ENCODE measurements around the gene GRID1.

GRID1 gene

DNA sequence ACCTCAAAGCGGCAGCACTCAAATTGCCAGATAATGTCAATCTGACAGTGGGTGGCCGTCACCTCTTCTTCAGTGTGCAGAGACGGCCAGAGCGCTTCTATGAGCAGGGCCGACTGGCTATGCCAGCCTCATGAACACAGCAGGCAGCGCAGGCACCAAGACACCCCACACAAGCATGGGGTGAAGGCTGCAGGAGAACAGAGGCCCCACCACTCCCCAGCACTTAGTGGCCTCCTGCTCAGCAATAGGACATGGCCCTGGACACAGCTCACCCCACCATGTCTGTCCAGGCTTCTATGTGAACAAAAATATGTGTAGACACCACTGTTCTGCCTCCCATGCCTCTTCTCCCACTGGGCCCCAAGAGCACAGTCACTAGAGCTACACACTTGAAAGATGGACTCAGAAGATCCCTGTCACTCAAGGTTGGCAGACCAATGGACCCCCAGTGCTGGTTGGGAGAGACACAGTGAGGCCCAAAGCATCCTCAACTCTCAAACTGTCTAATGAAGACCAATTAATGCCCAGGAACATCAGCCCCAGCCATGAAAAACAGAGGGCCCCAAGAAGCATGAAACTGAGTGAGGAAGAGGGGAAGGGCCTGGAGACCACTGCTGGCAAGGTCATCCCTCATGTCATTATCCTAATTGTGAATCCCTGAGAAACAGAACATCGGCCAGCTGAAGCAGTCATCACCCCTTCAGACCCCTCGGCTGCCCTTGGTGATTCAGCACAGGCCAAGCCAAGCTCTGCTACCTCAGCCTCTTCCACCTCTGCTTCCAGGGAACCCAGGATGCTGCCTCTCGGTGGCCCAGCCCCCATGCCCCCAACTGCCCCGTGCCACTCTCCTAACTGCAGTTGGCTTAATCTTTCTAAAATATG lies 77.7 kb downstream of the GRID1 start:
- DNase-seq, result no peak

DNA sequence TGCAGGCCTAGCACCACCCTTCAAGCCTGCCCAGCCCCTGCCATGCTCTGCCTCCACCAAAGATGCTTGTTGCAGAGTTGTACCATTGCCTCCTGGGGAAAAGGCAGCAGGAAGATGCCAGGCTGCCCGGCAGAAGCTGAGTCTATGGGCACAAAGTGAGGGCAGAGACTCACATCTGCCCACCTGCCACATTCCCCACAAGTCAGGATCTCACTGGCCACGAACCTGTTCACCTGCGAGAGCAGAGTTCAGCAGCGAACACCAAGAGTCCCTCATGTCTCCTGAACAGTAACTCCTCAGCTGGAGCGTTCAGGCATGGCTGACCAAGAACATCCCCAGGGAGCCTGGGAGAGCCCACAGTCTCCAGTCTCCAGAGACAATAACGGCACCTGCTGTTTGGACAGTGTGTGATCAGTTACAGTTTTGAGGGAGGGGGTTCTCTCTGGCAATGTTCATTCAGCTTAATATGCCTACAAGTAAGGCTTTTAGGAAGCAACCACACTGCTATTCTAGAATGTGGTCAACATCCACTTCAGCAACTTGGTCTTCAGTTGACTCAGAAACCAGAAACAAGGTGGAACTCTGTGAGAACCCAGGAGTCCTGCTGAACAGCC lies 78.5 kb downstream of the GRID1 start:
- DNase-seq, result no peak

DNA sequence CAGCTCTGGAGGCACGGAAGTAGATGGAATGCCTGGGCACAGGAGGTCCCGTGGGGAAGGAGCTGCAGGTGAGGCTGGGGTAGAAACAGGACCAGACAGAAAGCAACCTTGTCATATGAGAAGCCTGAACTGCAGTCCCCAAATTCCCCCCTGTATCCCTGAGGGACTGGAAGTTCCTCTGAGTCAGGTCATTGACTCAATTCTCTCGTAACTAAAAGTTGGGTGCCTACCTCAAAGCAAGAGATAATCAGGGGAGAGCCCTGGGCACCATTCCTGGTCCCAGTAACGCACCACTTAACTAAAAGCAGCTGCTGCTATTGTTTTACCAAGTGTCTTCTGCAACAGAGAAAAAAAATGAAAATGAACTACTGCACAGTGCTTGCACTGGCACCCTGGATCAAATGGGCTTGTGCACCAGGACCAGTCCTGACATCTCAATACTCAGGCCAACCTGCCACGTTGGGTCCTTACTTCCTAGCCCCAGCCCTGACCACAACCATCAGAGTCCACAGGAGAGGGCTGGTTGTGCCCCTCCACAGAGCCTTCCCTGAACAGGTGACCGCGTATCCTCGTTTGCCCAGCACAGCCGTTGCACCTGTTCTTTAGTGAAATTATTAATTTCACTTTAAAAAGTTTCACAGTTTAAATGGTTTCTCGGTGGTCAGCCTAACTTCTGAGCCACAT lies 79.3 kb downstream of the GRID1 start:
- no peak for DNase-seq

DNA sequence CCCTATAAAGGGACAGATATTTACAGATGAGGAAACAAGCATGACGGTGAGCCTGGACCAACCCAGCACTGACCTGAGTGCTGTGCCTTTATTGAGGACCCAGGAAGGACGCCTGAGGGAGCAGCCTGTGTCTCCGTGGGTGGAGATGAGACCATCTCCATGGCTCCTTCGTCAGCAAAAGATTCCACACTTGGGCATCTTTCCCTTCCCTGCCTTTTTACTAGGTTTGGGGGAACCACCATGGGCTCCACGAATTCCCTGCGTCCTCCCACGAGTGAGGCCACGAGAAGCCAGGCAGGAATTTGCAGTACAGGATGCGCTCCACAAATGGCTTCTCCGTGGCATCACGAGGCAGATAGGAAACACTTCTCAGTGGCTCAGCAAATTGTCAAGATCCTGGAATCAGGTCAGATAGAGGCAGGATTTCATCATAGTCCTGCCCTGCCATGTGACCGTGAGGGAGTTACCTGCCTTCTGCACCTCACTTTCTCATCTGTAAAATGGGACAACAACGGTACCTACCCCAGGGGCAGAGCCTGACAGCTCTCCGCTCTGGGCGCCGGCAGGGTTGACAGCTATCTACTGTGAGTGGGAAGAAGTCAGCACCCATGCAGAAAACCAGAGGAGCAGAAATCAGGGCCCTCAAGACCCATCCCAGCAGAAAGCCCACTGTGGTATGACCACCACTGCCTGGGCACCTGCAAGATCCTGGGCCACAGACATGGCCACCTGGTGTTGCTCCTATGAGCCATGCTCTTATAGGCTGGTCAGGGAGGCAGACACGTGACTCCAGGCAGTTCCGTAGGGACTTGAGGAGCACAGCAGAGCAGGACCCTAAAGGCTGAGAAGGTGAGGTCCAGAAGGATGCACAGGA lies 80.1 kb downstream of the GRID1 start:
- no peak for DNase-seq

DNA sequence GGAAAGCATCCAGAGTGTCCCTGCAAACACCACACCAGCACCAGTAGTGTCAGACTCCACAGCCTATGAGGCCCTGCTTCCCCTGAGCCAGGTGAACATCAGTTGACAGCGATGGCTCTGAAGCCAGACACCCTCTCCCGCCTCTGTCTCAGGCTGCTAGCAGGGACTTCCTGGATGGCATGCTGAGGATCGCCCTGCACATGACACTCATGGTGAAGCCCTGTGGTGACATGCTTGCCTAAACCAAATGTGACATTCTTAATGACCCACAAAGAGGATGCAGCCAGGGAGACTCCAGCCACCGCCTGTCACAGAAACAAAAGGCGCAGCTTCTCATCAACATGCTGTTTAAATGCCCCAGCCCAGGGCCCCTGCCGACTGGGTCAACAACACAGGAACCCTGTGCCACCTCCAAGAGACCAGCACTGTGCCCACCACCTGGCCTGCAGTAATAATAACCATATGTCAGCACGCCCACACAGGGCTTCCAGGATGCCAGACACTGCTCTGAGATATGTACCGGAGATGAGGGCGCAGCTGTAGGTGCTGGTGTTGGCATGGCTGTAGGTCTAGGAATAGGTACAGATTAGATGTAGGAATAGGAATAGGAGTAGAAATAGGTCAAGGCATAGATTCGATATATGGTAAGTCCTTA lies 81.3 kb downstream of the GRID1 start:
- DNase-seq, result no peak

DNA sequence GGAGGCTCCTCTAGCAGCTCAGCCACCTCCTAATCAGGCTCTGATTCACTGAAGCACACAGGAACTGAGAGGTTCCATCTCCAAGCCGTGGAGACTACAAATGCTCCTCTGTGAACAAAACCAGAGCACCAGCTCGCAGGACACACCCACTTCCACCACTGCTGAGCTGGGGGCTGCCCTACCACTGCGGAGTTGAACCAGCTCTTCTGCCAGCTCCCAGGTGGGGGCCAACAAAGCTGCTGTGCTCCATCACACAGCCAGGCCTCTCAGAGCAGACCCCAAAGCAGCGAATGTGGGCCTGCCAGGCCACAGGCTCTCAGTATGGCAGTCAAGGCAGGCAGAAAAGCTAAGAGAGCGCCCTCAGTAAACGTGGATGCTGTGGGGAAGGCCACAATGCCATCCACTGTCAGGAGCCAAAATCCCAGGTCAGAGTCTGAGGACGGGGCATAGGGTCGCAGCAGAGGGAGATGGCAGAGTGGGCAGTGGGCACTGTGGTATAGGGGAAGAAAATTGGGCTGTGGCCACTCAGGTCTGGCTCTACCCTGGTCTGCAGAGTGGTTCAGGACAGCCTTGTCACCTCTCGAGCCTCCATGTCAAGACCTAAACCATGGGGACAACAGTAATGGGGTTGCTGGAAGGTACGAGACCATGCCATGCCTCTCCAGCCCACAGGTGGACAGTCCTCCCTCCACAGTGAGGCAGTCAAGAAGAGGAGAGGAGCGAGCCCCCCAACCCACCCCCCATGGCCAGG lies 82.1 kb downstream of the GRID1 start:
- no peak for DNase-seq

DNA sequence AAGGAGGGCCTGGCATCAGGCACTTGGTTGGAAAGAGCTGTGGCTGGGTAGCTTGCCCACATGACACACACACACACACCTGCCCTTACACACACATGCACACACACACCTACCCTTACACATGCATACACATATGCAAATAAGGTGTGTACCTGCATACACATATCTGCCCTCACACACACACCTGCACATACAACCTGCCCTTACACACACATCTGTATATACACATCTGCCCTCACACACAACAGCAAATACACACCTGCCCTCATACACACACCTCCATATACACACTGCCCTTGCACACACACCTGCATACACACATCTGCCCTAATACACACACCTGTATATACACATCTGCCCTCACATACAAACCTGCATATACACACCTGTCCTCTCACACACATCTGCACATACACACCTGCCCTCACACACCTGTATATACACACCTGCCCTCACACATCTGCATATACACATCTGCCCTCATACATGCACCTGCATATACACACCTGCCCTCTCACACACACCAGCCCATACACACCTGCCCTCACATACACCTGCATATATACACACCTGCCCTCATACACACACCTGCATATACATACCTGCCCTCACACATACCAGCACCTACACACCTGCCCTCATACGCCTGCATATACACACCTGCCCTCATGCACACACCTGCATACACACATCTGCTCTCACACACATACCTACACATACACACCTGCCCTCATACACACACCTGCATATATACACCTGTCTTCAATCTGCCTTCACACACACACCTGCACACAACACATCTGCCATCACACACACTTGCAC lies 82.9 kb downstream of the GRID1 start:
- no peak for DNase-seq

DNA sequence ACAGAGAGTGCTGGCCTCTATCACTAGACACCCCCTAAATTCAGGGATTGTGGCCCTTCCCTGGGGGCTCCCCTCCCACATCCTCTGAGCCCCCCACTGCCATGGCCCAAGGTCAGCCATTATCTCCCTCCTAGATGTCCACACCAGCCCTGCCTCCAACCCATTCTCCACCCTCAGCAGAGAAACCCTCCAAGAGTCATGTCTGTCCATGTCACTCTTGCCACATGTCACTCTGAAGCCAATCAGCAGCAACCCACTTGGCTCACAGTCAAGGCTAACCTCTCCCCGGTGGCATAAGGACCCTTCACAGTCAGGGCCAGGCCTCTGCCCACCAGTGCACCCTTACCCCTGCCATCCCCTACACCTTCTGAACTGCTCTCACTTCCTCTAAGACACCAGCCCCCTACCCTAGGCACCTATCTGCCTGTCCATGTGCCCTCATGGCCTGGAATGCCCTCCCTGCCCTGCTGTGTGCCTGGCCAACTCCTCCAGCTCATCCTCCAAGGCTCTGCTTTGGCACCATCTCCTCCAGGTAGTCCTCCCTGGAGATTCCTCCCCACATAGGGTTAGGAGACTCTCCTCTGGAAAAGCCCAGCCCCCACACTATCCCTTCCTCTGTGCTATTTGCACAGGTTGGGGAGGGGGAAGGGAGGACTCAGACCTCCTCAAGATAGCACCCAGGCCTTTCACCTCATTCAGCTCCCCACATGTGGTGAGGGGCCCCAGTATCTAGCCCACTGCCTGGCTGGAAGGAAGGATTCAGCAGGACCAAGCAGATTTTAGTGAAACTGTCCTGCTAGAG lies 83.7 kb downstream of the GRID1 start:
- DNase-seq, result no peak

DNA sequence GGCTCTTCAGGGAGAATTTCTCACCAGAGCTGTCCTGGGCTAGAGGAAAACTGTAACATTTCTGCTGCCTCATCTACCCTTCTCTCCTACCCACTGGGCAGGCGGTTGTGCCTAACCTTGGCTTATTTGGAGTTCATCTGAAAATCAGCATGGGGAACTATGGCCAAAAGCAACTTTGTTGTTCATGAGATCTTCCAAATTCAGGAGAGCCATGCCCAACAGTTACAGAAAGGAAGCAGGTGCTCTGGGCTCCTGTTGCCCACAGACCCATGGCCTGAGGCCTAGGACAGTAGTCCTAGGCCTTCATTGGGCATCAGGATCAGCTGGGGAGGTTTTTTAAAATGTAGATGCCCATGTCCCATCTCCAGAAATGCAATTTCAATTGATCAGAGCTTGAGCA lies 85.2 kb downstream of the GRID1 start:
- no peak for DNase-seq

DNA sequence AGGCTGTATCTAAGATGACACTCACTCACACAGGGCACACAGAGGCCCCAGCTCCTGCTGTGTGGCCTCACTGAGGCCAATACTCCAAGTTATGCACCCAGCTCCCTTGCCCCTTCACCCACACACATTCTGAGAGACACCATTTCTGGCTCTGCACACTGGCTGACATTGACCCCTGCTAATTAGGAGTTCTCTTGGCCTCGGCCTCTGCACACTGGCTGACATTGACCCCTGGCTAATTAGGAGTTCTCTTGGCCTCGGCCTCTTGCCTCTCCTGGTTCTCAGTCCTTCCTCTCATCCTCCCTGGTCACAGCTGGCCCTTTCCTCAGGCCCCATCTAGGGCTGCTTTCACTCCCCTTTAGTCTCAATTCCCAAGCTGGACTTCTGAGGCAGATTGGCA lies 97.3 kb downstream of the GRID1 start:
- no peak for DNase-seq

DNA sequence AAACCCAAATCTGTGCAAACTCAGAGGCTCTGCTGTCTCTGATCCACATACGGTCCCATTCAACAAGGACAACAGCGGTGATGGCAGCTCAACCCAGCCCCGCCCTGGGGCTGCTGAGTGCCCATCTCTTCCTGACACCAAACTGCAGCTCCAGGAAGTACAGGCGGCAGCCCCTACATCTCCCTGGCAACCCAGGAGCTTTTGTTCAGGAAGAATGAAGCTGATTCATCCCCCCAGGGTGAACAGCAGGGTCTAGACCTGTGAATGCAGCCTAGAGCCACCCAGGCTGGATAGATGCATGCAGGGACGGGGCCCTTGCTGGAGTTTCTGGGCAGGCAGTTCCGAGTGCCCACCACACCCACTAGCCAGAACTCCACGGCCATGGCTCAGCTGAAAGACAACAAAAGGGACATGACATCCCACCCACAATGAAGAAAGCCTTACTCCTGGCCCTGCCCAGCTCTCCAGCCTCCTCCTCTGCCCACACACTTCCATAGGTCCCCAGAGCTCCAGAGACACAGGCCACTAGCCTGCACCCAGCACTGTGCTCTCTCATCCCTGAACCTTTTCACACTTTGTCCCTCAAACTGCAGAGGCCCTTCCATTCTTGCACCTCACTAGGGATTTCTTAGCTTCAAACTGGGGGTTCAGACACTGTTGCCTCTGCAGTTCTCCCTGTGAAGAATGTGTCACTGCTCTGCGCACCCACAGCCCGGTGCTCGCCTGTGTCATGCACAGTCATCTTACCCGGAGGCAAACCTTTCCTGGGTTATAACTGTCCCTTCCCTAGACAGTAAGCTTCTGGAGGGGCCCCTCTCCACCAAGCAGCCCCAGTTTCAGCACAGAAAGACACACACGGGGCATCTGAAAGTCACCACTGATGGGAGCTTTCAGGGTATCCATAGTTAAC lies 99.1 kb downstream of the GRID1 start:
- no peak for DNase-seq

DNA sequence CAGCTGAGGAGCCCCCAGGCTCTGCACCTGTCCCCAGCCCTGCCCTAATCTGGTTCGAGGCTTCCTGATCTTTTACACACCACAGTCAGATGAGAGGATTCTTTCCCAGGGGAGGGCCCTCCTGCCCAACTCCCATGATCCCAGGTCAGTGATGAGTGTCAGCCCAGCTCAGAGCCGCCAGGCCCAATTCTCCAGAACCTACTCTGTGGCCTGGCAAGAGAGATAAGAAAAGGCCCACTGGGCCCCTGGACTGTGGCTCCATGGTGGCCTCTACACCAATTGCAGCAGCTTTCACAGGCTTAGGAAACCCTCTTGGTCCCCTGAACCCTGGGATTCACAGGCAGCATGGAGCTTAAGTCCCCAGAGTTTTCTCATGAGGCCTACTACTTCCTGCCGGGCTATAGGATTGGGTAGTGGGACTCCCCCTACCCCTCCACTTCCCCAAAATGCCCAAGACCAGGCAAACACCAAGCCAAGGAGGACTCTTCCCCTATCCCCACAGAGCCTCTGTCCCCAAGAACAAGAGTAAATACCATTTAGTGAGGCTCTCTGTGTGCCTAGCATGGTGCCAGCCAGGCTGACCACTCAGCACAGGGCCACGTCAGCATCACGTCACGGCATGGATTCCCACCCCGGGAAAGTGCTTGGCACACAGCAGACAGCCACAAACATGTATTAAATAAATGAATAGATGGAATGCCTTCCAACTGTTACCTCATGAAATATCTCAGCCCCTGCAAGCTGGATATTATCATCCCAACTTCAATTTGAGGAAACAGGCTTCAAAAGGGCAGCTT lies 100.0 kb downstream of the GRID1 start:
- DNase-seq, result no peak

DNA sequence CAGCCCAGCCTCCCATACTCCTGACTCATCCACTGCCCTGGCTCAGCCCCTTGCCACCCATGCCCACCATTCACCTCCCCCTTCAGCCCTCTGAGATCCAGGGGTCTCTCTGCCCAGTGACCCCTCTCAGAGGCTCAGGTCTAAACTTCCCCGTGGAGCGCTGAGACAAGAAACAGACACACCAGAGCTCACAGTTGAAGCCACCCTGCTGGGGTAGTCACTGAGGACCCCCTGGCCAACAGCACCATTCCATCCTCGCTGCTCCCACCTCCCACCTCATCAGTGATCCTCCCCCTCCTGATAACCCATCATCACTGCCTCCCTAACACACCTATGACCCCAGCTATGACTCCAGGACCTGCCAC lies 100.7 kb downstream of the GRID1 start:
- DNase-seq, result no peak

DNA sequence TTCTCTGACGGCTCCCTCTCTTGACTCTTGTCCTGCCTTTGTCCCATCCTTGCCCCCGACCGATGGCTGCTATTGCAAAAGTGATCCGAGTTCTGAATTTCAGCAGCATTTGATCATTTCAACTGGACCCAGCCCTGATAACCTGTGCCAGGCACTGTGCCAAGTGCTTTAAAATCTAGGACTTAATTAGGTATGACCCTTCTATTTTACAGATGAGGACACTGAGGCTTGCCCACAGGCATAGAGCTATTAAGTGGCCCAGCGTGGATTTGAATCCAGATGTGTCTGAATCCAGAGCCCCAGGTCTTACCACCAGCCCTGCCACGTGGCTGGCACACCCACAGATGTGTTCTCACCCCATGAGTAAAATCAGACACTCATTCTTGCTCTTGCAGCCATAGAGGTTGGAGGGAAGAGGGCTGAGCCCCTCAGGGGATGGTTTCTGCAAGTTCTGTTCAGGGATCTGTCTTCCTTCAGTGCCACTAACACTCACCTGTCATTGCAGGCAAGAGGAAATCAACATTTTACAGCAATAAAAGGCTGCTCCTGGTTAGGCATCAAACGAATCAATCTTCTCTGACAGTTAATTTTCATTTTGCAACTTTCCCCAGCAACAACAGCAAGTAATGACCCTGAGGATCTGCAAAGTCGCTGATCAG lies 101.2 kb downstream of the GRID1 start:
- no peak for DNase-seq

DNA sequence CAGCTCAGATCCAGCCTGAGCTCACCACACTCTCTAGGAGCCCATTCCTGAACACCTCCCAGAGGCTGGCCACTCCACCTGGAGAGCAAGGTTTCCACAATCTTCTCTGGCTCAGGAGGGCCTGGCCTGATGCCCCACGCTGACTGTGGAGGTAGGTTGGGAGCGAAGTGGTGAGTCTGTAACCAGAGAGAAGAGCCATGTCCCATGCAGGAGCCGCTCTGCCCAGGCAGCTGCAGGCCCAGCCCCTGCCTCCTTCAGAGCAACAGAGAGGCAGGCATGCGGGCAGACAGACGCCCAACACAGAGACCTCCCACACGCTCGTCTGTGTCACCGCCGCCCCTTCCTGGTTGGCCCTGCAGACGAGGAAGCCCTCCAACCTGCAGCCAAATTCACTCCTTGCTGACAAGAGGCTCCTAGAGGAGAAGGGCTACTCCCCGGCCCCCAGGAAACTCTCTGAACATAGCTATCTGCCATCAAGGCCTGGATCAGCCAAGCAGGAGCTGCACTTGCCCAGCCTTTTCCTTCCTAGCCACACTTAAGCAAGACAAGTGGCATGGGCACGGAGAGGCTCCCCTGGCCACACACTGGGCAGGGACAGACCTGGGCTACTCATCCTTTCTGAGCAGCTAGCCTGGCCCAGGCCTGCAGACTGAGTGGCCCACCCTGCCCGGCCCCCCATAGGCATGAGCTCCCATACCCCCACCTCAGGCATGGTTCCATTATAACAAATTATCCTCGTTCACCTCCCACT lies 101.9 kb downstream of the GRID1 start:
- DNase-seq, result no peak

DNA sequence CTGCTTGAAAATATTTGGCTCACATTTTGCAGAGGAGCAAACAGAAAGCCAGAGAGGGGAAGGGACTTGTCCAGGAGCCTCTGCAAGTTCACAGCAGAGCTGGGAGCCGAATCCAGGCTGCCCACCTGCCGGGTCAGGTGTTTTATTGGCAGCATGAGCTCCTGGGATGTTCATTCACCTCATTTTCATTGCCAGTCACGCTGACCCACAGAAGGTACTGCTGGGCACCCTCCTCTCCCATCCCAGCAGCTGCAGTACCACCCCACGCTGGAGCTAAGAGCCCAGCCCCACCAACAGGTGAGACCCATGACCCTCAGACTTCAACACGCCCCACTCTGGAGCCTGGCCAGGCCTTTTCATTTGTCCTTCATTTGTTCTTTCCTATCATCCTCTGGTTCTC lies 102.7 kb downstream of the GRID1 start:
- DNase-seq, result no peak

DNA sequence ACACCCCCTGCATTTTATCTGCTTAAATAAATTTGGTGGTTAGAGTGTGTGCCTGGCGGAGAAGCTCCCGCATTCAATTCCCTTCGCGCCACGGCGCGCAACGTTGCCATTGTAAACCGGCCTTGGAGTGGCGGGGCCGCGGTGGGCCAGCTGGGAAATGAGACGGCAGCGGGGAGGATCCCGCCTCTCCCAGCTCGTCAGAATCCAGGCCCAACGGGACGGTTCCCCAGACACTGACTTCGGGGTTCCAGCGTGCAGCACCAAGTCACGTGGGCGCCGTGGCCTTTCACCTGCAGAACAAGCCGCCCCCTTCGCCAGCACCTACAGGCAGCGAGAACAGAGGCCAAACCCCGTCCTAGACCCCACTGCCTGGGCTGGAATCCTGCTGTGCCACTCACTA lies 103.4 kb downstream of the GRID1 start:
- DNase-seq, result no peak
